Lower leg skin (tissue), 4 donors: ENCODE results near the gene GART. TPM values are rescaled to one million over a fixed set of nuclear protein-coding genes. Genes with fewer than 3 reads are reported as not detected.
A peak's percentile ranks its signal among the peaks of the same experiment; 100 is the strongest.

ENCODE experiments used
- DNase-seq, 2 donors: peaks; one replicate each; pipeline ENCODE4 v3.0.0-alpha.2; 2019; ENCODE audit warnings: low spot score in 2 of 2
- H3K4me3 ChIP-seq: fragments of 200-600 bp; sonication (generic); 2 replicates; pipeline ENCODE4 v1.5.1; 2017; ENCODE audit warnings: mild to moderate bottlenecking, low read depth; ENCODE audit not compliant: poor library complexity, severe bottlenecking
- CTCF ChIP-seq, 3 donors: fragments of 450-650 bp; IDR thresholded peaks; one replicate each; pipeline ENCODE4 v1.5.1; 2016; ENCODE audit warnings: antibody characterized with exemption in 3 of 3, mild to moderate bottlenecking in 3 of 3, moderate library complexity in 2 of 3
- POLR2A ChIP-seq, 2 donors: fragments of 450-650 bp; IDR thresholded peaks; one replicate each; pipeline ENCODE4 v1.6.1; 2016 to 2017; ENCODE audit warnings: antibody characterized with exemption in 2 of 2, mild to moderate bottlenecking in 1 of 2, moderate library complexity in 1 of 2
- WGBS, 2 donors: methylation state at CpG; one replicate each; pipeline ENCODE4 v1.1.5; 2018; 5-methylcytosine and 5-hydroxymethylcytosine counted together
- intact Hi-C: fragments of 100-400 bp; cut with DNase I; formaldehyde crosslinking; loops from one replicate; pipeline ENCODE4 v1.15.0; 2023; ENCODE audit warnings: low total_unique reads
- total RNA-seq, 4 donors: library from RNA; depleted of rRNA; stranded (reverse); fragments of >200 nt; gene quantifications; one replicate each; pipeline ENCODE4 v1.1.0, GENCODE V29; 2016

Gene GART
- total RNA-seq, 4 donors from 2014 or later = 44.8 to 62.4 (median 57.3) TPM

GRCh38 chr21:33558777-33559421, 17.0 kb upstream of the GART start:
- TF ChIP-seq CTCF (IDR thresholded peaks at IDR 0.05) = no peak
- no peak for TF ChIP-seq POLR2A (IDR thresholded peaks at IDR 0.05)
- intact Hi-C loops = no loop called here
- no peak for DNase-seq
- H3K4me3 ChIP-seq = no peak overlapping the region
- WGBS, 2 donors = 89 to 90% methylated on average over 4 of the region's 4 CpGs

GRCh38 chr21:33557447-33557846, 15.5 kb upstream of the GART start:
- TF ChIP-seq CTCF (IDR thresholded peaks at IDR 0.05) (no peak), POLR2A (IDR thresholded peaks at IDR 0.05) (no peak)
- whole genome bisulfite sequencing, 2 donors = 95 to 98% methylated on average over 19 of the region's 19 CpGs
- DNase-seq = no peak
- no peak overlapping the region for H3K4me3 ChIP-seq
- intact Hi-C loops = no loop called here

GRCh38 chr21:33554982-33555344, 13.0 kb upstream of the GART start:
- DNase-seq = peak in 1 of 2 donors; percentile 70
- 97% methylated on average over 32 of the region's 32 CpGs for WGBS, 2 donors
- H3K4me3 ChIP-seq = no peak overlapping the region
- intact Hi-C loops = no loop called here
- TF ChIP-seq CTCF (IDR thresholded peaks at IDR 0.05) (no peak), POLR2A (IDR thresholded peaks at IDR 0.05) (no peak)

- WGBS, 2 donors = 92 to 95% methylated on average over 18 of the region's 18 CpGs
- intact Hi-C loops = no loop called here
- no peak overlapping the region for H3K4me3 ChIP-seq
- TF ChIP-seq POLR2A (IDR thresholded peaks at IDR 0.05) (no peak), CTCF (IDR thresholded peaks at IDR 0.05) (no peak)
- DNase-seq = no peak
These were observed 12.5 kb upstream of the GART start for GRCh38 chr21:33554236-33554981.

DNA sequence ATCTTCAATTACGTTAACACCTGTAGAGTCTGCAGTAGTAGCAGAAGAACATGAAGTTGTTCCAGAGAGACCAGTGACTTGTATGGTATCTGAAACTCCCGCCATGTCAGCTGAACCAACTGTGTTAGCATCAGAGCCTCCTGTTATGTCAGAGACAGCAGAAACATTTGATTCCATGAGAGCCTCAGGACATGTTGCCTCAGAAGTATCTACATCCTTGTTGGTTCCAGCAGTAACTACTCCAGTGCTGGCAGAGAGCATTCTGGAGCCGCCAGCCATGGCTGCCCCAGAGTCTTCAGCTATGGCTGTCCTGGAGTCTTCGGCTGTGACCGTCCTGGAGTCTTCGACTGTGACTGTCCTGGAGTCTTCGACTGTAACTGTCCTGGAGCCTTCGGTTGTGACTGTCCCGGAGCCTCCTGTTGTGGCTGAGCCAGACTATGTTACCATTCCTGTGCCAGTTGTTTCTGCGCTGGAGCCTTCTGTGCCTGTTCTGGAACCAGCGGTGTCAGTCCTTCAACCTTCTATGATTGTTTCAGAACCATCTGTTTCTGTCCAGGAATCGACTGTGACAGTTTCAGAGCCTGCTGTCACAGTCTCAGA, 11.2 kb upstream of the GART start:
- no peak overlapping the region for H3K4me3 ChIP-seq
- 97 to 98% methylated on average over 11 to 12 of the region's 12 CpGs for whole genome bisulfite sequencing, 2 donors
- DNase-seq = no peak
- intact Hi-C loops = no loop called here
- TF ChIP-seq CTCF (IDR thresholded peaks at IDR 0.05) (no peak), POLR2A (IDR thresholded peaks at IDR 0.05) (no peak)
